ENCODE data around the gene GMCL1.
"Not testable (repeated sequence)": the region's sequence is repeated elsewhere in the genome, so short reads cannot be mapped to it uniquely, and the experiment has no call there.

GMCL1 gene

GRCh38 chr2:69829256-69830044 is at the start of gene GMCL1:
TSS of gene GMCL1 (plus strand) at chr2:69829660. CDS start at chr2:69829893, 233 bp downstream.
- DNase-seq, result peak; percentile 94

GRCh38 chr2:69780921-69781320 is 48.5 kb upstream of the GMCL1 start:
- DNase-seq, result no peak

GRCh38 chr2:69781321-69782248 is 47.9 kb upstream of the GMCL1 start:
- no peak for DNase-seq

GRCh38 chr2:69784228-69784627 is 45.2 kb upstream of the GMCL1 start:
- no peak for DNase-seq

GRCh38 chr2:69785358-69785757 is 44.1 kb upstream of the GMCL1 start:
- no peak for DNase-seq

GRCh38 chr2:69786052-69786560 is 43.4 kb upstream of the GMCL1 start:
- DNase-seq, result no peak

GRCh38 chr2:69789175-69789721 is 40.2 kb upstream of the GMCL1 start:
- no peak for DNase-seq

- DNase-seq, result no peak
Measured at GRCh38 chr2:69789772-69790600, 39.5 kb upstream of the GMCL1 start.

- no peak for DNase-seq
Measured at GRCh38 chr2:69790601-69790959, 38.9 kb upstream of the GMCL1 start.

- DNase-seq, result no peak
Measured at GRCh38 chr2:69791045-69791444, 38.4 kb upstream of the GMCL1 start.

GRCh38 chr2:69796174-69796573 is 33.3 kb upstream of the GMCL1 start:
- DNase-seq, result no peak

GRCh38 chr2:69797235-69797634 is 32.2 kb upstream of the GMCL1 start:
- DNase-seq, result no peak

GRCh38 chr2:69797836-69798289 is 31.6 kb upstream of the GMCL1 start:
- no peak for DNase-seq

- DNase-seq, result no peak
Measured at GRCh38 chr2:69798290-69798908, 31.1 kb upstream of the GMCL1 start.

GRCh38 chr2:69798909-69799526 is 30.4 kb upstream of the GMCL1 start:
- DNase-seq, result no peak

- no peak for DNase-seq
Measured at GRCh38 chr2:69801745-69802290, 27.6 kb upstream of the GMCL1 start.

GRCh38 chr2:69802781-69803367 is 26.6 kb upstream of the GMCL1 start:
- DNase-seq, result not testable (repeated sequence)

- DNase-seq, result no peak
Measured at GRCh38 chr2:69804416-69804815, 25.0 kb upstream of the GMCL1 start.

- no peak for DNase-seq
Measured at GRCh38 chr2:69805887-69806286, 23.6 kb upstream of the GMCL1 start.

- no peak for DNase-seq
Measured at GRCh38 chr2:69807821-69808540, 21.5 kb upstream of the GMCL1 start.

All from T1000 (cell line).